Measurements from ENCODE around the gene MAP3K21. TPM values are rescaled to one million over a fixed set of nuclear protein-coding genes. Genes with fewer than 3 reads are reported as not detected.

MAP3K21 gene
- total RNA-seq, 4 donors from 2014 or later: 0.07 to 0.31 TPM; not detected in 2

DNA sequence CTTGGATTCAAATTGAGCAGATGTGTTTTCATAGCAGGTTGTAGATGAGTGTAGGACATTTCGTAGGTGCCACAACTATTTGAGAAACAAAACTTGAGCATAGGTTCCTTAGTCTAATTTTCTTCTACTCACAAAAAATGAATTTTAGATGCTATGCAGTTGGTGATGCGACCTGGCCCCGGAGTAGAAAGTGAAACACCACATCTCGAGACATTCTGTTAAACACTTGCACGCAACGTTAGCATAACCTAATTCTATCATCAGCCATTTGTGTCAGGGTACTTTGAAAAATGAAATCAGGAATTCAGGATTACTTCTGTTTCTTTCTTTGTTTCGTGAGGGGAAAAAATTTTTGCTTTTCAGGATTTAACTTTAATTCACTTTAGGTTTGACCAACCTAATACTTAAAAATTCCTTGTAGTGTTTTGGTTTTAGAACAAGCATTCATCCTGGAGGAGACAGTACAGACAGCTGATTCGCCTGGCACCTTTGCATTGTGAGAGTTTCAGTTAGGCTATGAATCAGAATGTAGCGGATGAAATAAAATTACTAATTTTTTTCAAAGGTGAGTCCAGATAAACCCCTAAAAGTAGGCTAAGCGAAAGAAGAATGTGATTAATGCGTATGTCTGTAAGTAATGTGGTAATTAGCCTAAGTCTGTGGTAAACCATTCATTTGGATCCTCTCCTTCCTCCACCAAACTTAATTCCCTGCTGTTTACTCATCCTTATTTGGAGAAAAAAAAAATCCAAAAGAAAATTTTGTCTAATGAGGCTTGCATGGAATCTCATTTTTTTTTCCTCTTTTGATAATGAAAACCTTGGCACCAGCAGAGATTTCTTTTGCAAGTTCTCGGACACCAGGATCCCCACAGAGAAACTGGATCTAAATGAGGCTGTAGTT, 44.9 kb downstream of the MAP3K21 start:
- DNase-seq: no peak
- Histone ChIP-seq H3K9me3 (no peaks in the 10 kb centered on the region), H3K27me3 (no peaks in the 10 kb centered on the region), H3K4me3 (no peak overlapping the region), H3K27ac (no peak overlapping the region), H3K4me1 (no peaks in the 10 kb centered on the region), H3K36me3 (no peaks in the 10 kb centered on the region)
- TF ChIP-seq POLR2A (IDR thresholded peaks at IDR 0.05) (no peak), CTCF (IDR thresholded peaks at IDR 0.05 in 4 of 5, conservative IDR thresholded peaks at IDR 0.05 in 1 of 5) (no peak)
- in situ Hi-C loops (cut with MboI; ENCODE audit: low sequenced_read_pairs in 4 of 4) (no loop called here), intact Hi-C loops (cut with DNase I; ENCODE audit: low total_unique reads) (no loop called here)
- no peak for ATAC-seq

DNA sequence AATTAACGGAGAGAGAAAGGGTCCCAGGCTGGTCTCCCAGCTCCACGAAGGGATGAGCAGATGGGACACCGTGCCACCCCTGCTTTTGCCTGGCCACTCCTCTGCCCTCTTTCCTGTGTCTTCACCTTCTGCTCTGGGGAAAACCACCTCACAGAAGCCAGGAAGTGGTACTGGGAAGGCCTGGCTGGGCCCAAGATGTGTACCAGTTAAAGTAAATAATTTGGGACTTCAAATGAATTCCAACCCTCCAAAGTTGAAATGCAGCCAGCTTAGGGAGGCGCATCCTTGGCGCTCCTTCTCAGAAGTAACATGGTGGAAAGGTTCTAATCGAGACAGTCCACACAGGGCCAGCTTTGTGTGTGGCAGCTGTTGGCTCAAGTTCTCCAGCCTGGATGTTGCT, 45.7 kb downstream of the MAP3K21 start:
- TF ChIP-seq POLR2A (IDR thresholded peaks at IDR 0.05): no peak
- no peak for TF ChIP-seq CTCF (IDR thresholded peaks at IDR 0.05 in 4 of 5, conservative IDR thresholded peaks at IDR 0.05 in 1 of 5)
- Histone ChIP-seq H3K27ac (no peak overlapping the region), H3K27me3 (no peaks in the 10 kb centered on the region), H3K9me3 (no peaks in the 10 kb centered on the region), H3K4me1 (no peaks in the 10 kb centered on the region), H3K4me3 (no peak overlapping the region), H3K36me3 (no peaks in the 10 kb centered on the region)
- intact Hi-C loops (cut with DNase I; ENCODE audit: low total_unique reads) (no loop called here), in situ Hi-C loops (cut with MboI; ENCODE audit: low sequenced_read_pairs in 4 of 4) (no loop called here)
- ATAC-seq: no peak
- no peak for DNase-seq

- H3K4me3 ChIP-seq: no peak overlapping the region
- intact Hi-C loops (cut with DNase I; ENCODE audit: low total_unique reads) (no loop called here), in situ Hi-C loops (cut with MboI; ENCODE audit: low sequenced_read_pairs in 4 of 4) (no loop called here)
- no peaks in the 10 kb centered on the region for H3K4me1 ChIP-seq
- H3K27me3 ChIP-seq: no peaks in the 10 kb centered on the region
- H3K27ac ChIP-seq: no peak overlapping the region
- no peak for ATAC-seq
- no peaks in the 10 kb centered on the region for H3K9me3 ChIP-seq
- DNase-seq: no peak
- TF ChIP-seq POLR2A (IDR thresholded peaks at IDR 0.05) (no peak), CTCF (IDR thresholded peaks at IDR 0.05 in 4 of 5, conservative IDR thresholded peaks at IDR 0.05 in 1 of 5) (no peak)
- no peaks in the 10 kb centered on the region for H3K36me3 ChIP-seq
These were observed 48.1 kb downstream of the MAP3K21 start for GRCh38 chr1:233375653-233376052.

DNA sequence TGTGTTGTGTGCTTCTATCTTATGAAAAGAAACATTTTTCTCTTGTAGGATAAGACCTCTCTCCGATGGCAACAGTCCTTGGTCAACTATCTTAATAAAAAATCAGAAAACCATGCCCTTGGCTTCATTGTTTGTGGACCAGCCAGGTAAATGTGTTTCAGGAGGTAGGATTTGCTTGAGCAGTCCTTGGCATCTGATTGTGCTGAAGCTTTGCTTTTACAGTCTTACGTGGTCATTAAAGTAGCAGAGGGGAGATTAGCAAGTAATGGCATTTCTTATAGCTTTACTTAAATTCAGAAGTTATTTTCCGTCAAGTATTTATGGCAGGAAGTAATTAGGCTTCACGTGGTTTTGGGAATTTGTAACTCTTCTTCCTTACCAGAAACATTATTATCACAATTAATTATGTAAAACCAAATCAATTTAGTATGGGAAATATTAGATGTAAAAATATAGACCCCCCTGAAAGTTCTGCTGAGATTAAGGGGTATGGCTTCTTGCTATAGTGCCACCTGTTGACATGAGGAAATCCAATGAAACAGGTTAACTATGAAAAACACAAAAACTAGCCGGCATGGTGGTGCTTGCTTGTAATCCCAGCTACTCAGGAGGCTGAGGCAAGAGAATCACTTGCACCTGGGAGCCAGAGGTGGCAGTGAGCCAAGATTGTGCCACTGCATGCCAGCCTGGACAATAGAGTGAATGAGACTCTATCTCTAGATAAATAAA, 49.0 kb downstream of the MAP3K21 start:
- H3K36me3 ChIP-seq: no peaks in the 10 kb centered on the region
- intact Hi-C loops (cut with DNase I; ENCODE audit: low total_unique reads): no loop called here
- ATAC-seq: no peak
- H3K27me3 ChIP-seq: no peaks in the 10 kb centered on the region
- in situ Hi-C loops (cut with MboI; ENCODE audit: low sequenced_read_pairs in 4 of 4): no loop called here
- H3K4me3 ChIP-seq: no peak overlapping the region
- no peaks in the 10 kb centered on the region for H3K4me1 ChIP-seq
- TF ChIP-seq CTCF (IDR thresholded peaks at IDR 0.05 in 4 of 5, conservative IDR thresholded peaks at IDR 0.05 in 1 of 5): no peak
- TF ChIP-seq POLR2A (IDR thresholded peaks at IDR 0.05): no peak
- H3K27ac ChIP-seq: no peak overlapping the region
- no peak for DNase-seq
- H3K9me3 ChIP-seq: no peaks in the 10 kb centered on the region

All from gastrocnemius medialis (tissue), 4 donors.